ENCODE data around the gene MELTF. TPM values are rescaled to one million over a fixed set of nuclear protein-coding genes. Genes with fewer than 3 reads are reported as not detected.

Gene MELTF
- total RNA-seq, 1 experiment from 2014 or later: 9.2 TPM

GRCh38 chr3:197019021-197019420 is 10.6 kb downstream of the MELTF start:
- no peak overlapping the region for H3K9ac ChIP-seq (ENCODE audit: extremely low read depth, insufficient read length, low read length)
- no peak overlapping the region for H4K5ac ChIP-seq (ENCODE audit: insufficient read length, low read depth, low read length)
- no peaks in the 10 kb centered on the region for H4K20me1 ChIP-seq (ENCODE audit: control insufficient read depth, insufficient read depth, insufficient read length)
- H2BK20ac ChIP-seq (ENCODE audit: low read depth, low read length, poor library complexity, severe bottlenecking): no peak overlapping the region
- Mint-ChIP-seq H3K4me1 (peaks cover 27 to 28% of the 10 kb centered on the region in 2 experiments), H3K27ac (no peak overlapping the region), H3K36me3 (ENCODE audit: insufficient read depth in 1 of 3, low read depth in 3 of 3) (no peaks in the 10 kb centered on the region), H3K27me3 (ENCODE audit: low read depth) (peaks cover 8% of the 10 kb centered on the region), H3K9me3 (no peaks in the 10 kb centered on the region), H3K4me3 (no peak overlapping the region)
- no peaks in the 10 kb centered on the region for H3K23me2 ChIP-seq (ENCODE audit: insufficient read length, low read depth, low read length, poor library complexity, severe bottlenecking)
- H3K27ac ChIP-seq (ENCODE audit: insufficient read length, low read depth, low read length): no peak overlapping the region
- no peak overlapping the region for H2BK5ac ChIP-seq (ENCODE audit: insufficient read length, low read length)
- no peaks in the 10 kb centered on the region; the same call in 1 of the 2 replicates for H3K4me1 ChIP-seq (ENCODE audit: insufficient read depth, low read length)
- TF ChIP-seq, protein P1, sequence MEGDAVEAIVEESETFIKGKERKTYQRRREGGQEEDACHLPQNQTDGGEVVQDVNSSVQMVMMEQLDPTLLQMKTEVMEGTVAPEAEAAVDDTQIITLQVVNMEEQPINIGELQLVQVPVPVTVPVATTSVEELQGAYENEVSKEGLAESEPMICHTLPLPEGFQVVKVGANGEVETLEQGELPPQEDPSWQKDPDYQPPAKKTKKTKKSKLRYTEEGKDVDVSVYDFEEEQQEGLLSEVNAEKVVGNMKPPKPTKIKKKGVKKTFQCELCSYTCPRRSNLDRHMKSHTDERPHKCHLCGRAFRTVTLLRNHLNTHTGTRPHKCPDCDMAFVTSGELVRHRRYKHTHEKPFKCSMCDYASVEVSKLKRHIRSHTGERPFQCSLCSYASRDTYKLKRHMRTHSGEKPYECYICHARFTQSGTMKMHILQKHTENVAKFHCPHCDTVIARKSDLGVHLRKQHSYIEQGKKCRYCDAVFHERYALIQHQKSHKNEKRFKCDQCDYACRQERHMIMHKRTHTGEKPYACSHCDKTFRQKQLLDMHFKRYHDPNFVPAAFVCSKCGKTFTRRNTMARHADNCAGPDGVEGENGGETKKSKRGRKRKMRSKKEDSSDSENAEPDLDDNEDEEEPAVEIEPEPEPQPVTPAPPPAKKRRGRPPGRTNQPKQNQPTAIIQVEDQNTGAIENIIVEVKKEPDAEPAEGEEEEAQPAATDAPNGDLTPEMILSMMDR (conservative IDR thresholded peaks at IDR 0.05): no peak
- H2AFZ ChIP-seq (ENCODE audit: low read length): no peak overlapping the region
- no peak overlapping the region for H3K18ac ChIP-seq (ENCODE audit: insufficient read length, low read depth, low read length)
- H4K8ac ChIP-seq (replicated peaks; ENCODE audit: insufficient read length, low read depth, low read length): no peak overlapping the region
- H2BK15ac ChIP-seq (ENCODE audit: low read depth, low read length): no peak overlapping the region
- H3K27me3 ChIP-seq (ENCODE audit: insufficient read depth, low read length): no peaks in the 10 kb centered on the region
- peak; percentile 16 for DNase-seq
- H3K23ac ChIP-seq (ENCODE audit: insufficient read length, low read depth, low read length): no peak overlapping the region
- H3T11ph ChIP-seq (ENCODE audit: low read length): no peak overlapping the region
- H3K4me2 ChIP-seq (ENCODE audit: insufficient read depth, insufficient read length, low read length): no peak overlapping the region
- no peak overlapping the region for H2BK120ac ChIP-seq (ENCODE audit: low read depth, low read length, poor library complexity, severe bottlenecking)
- no peak overlapping the region for H3K4ac ChIP-seq (ENCODE audit: low read depth, low read length)
- H3K79me2 ChIP-seq (ENCODE audit: insufficient read depth, low read length): no peaks in the 10 kb centered on the region
- no peaks in the 10 kb centered on the region for H3K9me3 ChIP-seq (ENCODE audit: control insufficient read depth, low read depth, low read length)
- no peak overlapping the region for H2BK12ac ChIP-seq (ENCODE audit: insufficient read length, low read depth, low read length)
- H3K14ac ChIP-seq (ENCODE audit: insufficient read depth, low read length): no peak overlapping the region
- H4K91ac ChIP-seq (ENCODE audit: insufficient read length, low read depth, low read length): no peak overlapping the region
- no peak overlapping the region for H2AK5ac ChIP-seq (ENCODE audit: insufficient read length, low read length)
- H3K56ac ChIP-seq (ENCODE audit: insufficient read length, low read depth, low read length): no peak overlapping the region
- no peaks in the 10 kb centered on the region for H3K79me1 ChIP-seq (ENCODE audit: insufficient read depth, low read depth, low read length, poor library complexity, severe bottlenecking)
- WGBS (ENCODE audit: extremely low coverage, insufficient read length, low lambda C conversion rate): no CpG with 5 or more reads among the region's 6 CpGs

Measured in H9 (cell line).